Stomach (tissue), 9 donors: Measurements from ENCODE around the gene PDE4D. TPM values are rescaled to one million over a fixed set of nuclear protein-coding genes. Genes with fewer than 3 reads are reported as not detected.
A peak's percentile ranks its signal among the peaks of the same experiment; 100 is the strongest.

ENCODE experiments used
- DNase-seq, 2 donors: peaks; one replicate each; pipeline versions ENCODE4 v3.0.0 to v3.0.0-alpha.2; 2013 to 2019
- H3K27ac ChIP-seq, 5 donors: fragments of 200-600 bp in 4 of 5; sonication (generic) in 4 of 5; one replicate each; pipeline ENCODE4 v1.5.1; 2013 to 2019; ENCODE audit warnings: mild to moderate bottlenecking in 1 of 5, moderate library complexity in 1 of 5
- H3K27me3 ChIP-seq, 3 donors: fragments of 200-600 bp; sonication (generic); one replicate each; pipeline ENCODE4 v1.5.1; 2017 to 2019; ENCODE audit warnings: mixed run types in 1 of 3
- H3K36me3 ChIP-seq, 4 donors: fragments of 200-600 bp; sonication (generic); 1 replicate in 3 of 4; 2 replicates in 1 of 4; pipeline ENCODE4 v1.5.1; 2016 to 2019
- H3K4me1 ChIP-seq, 4 donors: fragments of 200-600 bp; sonication (generic); one replicate each; pipeline ENCODE4 v1.5.1; 2016 to 2019
- H3K4me3 ChIP-seq, 4 donors: fragments of 200-600 bp; sonication (generic) in 3 of 4; one replicate each; pipeline ENCODE4 v1.5.1; 2016 to 2019; ENCODE audit warnings: mild to moderate bottlenecking in 1 of 4
- H3K9me3 ChIP-seq, 4 donors: fragments of 200-600 bp; sonication (generic); one replicate each; pipeline ENCODE4 v1.5.1; 2016 to 2019
- CTCF ChIP-seq, 7 experiments: fragments of 450-650 bp in 4 of 7; fragments of 200-600 bp in 3 of 7; sonication (generic) in 3 of 7; IDR thresholded peaks; one replicate each; pipeline ENCODE4 v1.5.1; 2016 to 2019; ENCODE audit warnings: antibody characterized with exemption in 7 of 7, control low read depth in 2 of 7, mild to moderate bottlenecking in 1 of 7
- EP300 ChIP-seq: sonication (generic); formaldehyde crosslinking; IDR thresholded peaks from one replicate; pipeline ENCODE4 v1.6.1; 2017; ENCODE audit warnings: antibody characterized with exemption
- POLR2A ChIP-seq, 4 donors: fragments of 450-650 bp; IDR thresholded peaks; one replicate each; pipeline ENCODE4 v1.6.1; 2016; ENCODE audit warnings: antibody characterized with exemption in 4 of 4, control low read depth in 2 of 4, mild to moderate bottlenecking in 1 of 4, moderate library complexity in 1 of 4
- POLR2AphosphoS5 ChIP-seq, 3 donors: sonication (generic); formaldehyde crosslinking; IDR thresholded peaks; one replicate each; pipeline ENCODE4 v1.6.1; 2016; ENCODE audit warnings: antibody characterized with exemption in 3 of 3
- WGBS, 5 donors: extraction: QIAGEN DNeasy Blood & Tissue Kit in 3 of 5; methylation state at CpG; one replicate each; pipeline versions ENCODE4 v1.1.5 to v1.1.7; 2013 to 2018; 5-methylcytosine and 5-hydroxymethylcytosine counted together
- intact Hi-C: fragments of 100-400 bp; cut with DNase I; formaldehyde crosslinking; loops from one replicate; pipeline ENCODE4 v1.15.1; 2023; ENCODE audit warnings: low total_unique reads
- polyA plus RNA-seq, 3 donors: library from polyadenylated mRNA; stranded (reverse); fragments of 200-250 nt; gene quantifications; one replicate each; pipeline ENCODE4 v1.2.3, GENCODE V29; 2013
- total RNA-seq, 5 donors: library from RNA; depleted of rRNA; stranded (reverse); fragments of >200 nt; gene quantifications; one replicate each; pipeline versions ENCODE4 v1.1.0 to v1.2.3, GENCODE V29; 2014 to 2016
- donor health status: healthy with polysubstance abuse.
- donor health status: Bipolar disorder and iron deficiency.
- donor health status: healthy.

The PDE4D gene
- total and polyA plus RNA-seq, 8 donors, result 3.1 to 147 (median 97.3) TPM

GRCh38 chr5:59547731-59548130, 345.8 kb downstream of the PDE4D start:
- Histone ChIP-seq H3K27ac (peak overlapping the region in 3 of 5 donors; percentile 16 to 57 (median 54)), H3K9me3 (no peaks in the 10 kb centered on the region), H3K4me1 (peaks cover 5 to 41% (median 24%) of the 10 kb centered on the region in 4 donors), H3K27me3 (no peaks in the 10 kb centered on the region), H3K36me3 (no peaks in the 10 kb centered on the region), H3K4me3 (no peak overlapping the region)
- TF ChIP-seq POLR2A (IDR thresholded peaks at IDR 0.05) (no peak), EP300 (no peak), CTCF (IDR thresholded peaks at IDR 0.05) (no peak), POLR2AphosphoS5 (IDR thresholded peaks at IDR 0.05) (no peak)
- 39 to 67% (median 53%) methylated on average over 3 of the region's 3 CpGs for WGBS, 5 donors
- DNase-seq, result peak in 1 of 2 donors; percentile 17
- intact Hi-C loops, result no loop called here

GRCh38 chr5:59544573-59544972, 349.0 kb downstream of the PDE4D start:
- Histone ChIP-seq H3K4me3 (no peak overlapping the region), H3K9me3 (no peaks in the 10 kb centered on the region), H3K36me3 (no peaks in the 10 kb centered on the region), H3K27me3 (no peaks in the 10 kb centered on the region), H3K4me1 (peaks cover 7 to 64% (median 37%) of the 10 kb centered on the region in 4 donors), H3K27ac (peak overlapping the region in 1 of 5 donors; percentile 53)
- intact Hi-C loops, result no loop called here
- WGBS, 5 donors, result 92 to 97% (median 94%) methylated on average over 2 of the region's 2 CpGs
- TF ChIP-seq CTCF (IDR thresholded peaks at IDR 0.05), result no peak
- TF ChIP-seq EP300, result no peak
- TF ChIP-seq POLR2AphosphoS5 (IDR thresholded peaks at IDR 0.05), result no peak
- no peak for TF ChIP-seq POLR2A (IDR thresholded peaks at IDR 0.05)
- DNase-seq, result no peak

- WGBS, 5 donors, result 58 to 75% (median 66%) methylated on average over 2 of the region's 2 CpGs
- Histone ChIP-seq H3K27ac (peak overlapping the region in 2 of 5 donors; percentile 4 to 53), H3K4me1 (peaks cover 7 to 63% (median 40%) of the 10 kb centered on the region in 4 donors), H3K36me3 (no peaks in the 10 kb centered on the region), H3K9me3 (no peaks in the 10 kb centered on the region), H3K27me3 (no peaks in the 10 kb centered on the region), H3K4me3 (no peak overlapping the region)
- intact Hi-C loops, result no loop called here
- peak in 1 of 2 donors; percentile 46 for DNase-seq
- TF ChIP-seq POLR2AphosphoS5 (IDR thresholded peaks at IDR 0.05) (no peak), POLR2A (IDR thresholded peaks at IDR 0.05) (no peak), EP300 (no peak), CTCF (IDR thresholded peaks at IDR 0.05) (no peak)
Measured at GRCh38 chr5:59543821-59544442, 349.6 kb downstream of the PDE4D start.

- no peak overlapping the region for H3K4me3 ChIP-seq
- WGBS, 5 donors, result 38 to 46% (median 40%) methylated on average over 6 of the region's 6 CpGs
- H3K27ac ChIP-seq, result peak overlapping the region in 3 of 5 donors; percentile 5 to 53 (median 10)
- DNase-seq, result peak; percentile 34 to 63
- H3K9me3 ChIP-seq, result no peaks in the 10 kb centered on the region
- peaks cover 7 to 62% (median 42%) of the 10 kb centered on the region in 4 donors for H3K4me1 ChIP-seq
- no peaks in the 10 kb centered on the region for H3K36me3 ChIP-seq
- no peaks in the 10 kb centered on the region for H3K27me3 ChIP-seq
- intact Hi-C loops, result no loop called here
- no peak for TF ChIP-seq CTCF (IDR thresholded peaks at IDR 0.05)
- TF ChIP-seq POLR2AphosphoS5 (IDR thresholded peaks at IDR 0.05), result no peak
- TF ChIP-seq EP300, result no peak
- TF ChIP-seq POLR2A (IDR thresholded peaks at IDR 0.05), result no peak
Measured at GRCh38 chr5:59542851-59543820, 350.4 kb downstream of the PDE4D start.
